Activated T-cell treated with anti-CD3 and anti-CD28 coated beads, Interleukin-2, amount 50 U/mL, for 72 hours (primary cell): ENCODE measurements around the gene SHPK. TPM values are rescaled to one million over a fixed set of nuclear protein-coding genes. Genes with fewer than 3 reads are reported as not detected.
A peak's percentile ranks its signal among the peaks of the same experiment; 100 is the strongest.
"Not testable (repeated sequence)": the region's sequence is repeated elsewhere in the genome, so short reads cannot be mapped to it uniquely, and the experiment has no call there.

Experiments
- ATAC-seq, 2 donors: fragments of 150-1000 bp; cut with Tn5 transposase; replicated peaks in 1 of 2; 2 replicates each; pipeline ENCODE4 v1.10.0; 2021; ENCODE audit warnings: moderate library complexity in 2 of 2, mild to moderate bottlenecking in 1 of 2
- DNase-seq, 2 donors: peaks; one replicate each; pipeline ENCODE4 v3.0.0; 2021 to 2022; ENCODE audit warnings: mixed read lengths in 1 of 2
- H3K27ac Mint-ChIP-seq: one replicate; pipeline ENCODE4 v1.8.0; 2022; ENCODE audit warnings: mild to moderate bottlenecking, moderate library complexity, mixed read lengths
- H3K27me3 Mint-ChIP-seq: one replicate; pipeline ENCODE4 v1.8.0; 2022; ENCODE audit warnings: low read depth, mixed read lengths
- H3K36me3 Mint-ChIP-seq, 2 donors: one replicate each; pipeline ENCODE4 v1.8.0; 2022; ENCODE audit warnings: mixed read lengths in 2 of 2, mild to moderate bottlenecking in 1 of 2; ENCODE audit not compliant: insufficient read depth in 2 of 2
- H3K4me1 Mint-ChIP-seq: one replicate; pipeline ENCODE4 v1.8.0; 2022; ENCODE audit warnings: low read depth, mixed read lengths
- H3K4me3 Mint-ChIP-seq, 2 donors: one replicate each; pipeline ENCODE4 v1.8.0; 2022; ENCODE audit warnings: mild to moderate bottlenecking in 2 of 2, mixed read lengths in 2 of 2, moderate library complexity in 2 of 2
- H3K9me3 Mint-ChIP-seq, 2 donors: one replicate each; pipeline ENCODE4 v1.8.0; 2022; ENCODE audit warnings: mixed read lengths in 2 of 2
- total RNA-seq, 2 donors: library from RNA; stranded (reverse); gene quantifications; one replicate each; pipeline ENCODE4 v1.2.3, GENCODE V29; 2022

SHPK gene
- total RNA-seq, 2 donors from 2014 or later: 9.2 to 9.4 TPM

GRCh38 chr17:3582915-3583314, 53.1 kb downstream of the SHPK start:
- H3K9me3 Mint-ChIP-seq: no peaks in the 10 kb centered on the region
- H3K4me1 Mint-ChIP-seq: no peaks in the 10 kb centered on the region
- H3K4me3 Mint-ChIP-seq: no peak overlapping the region
- H3K36me3 Mint-ChIP-seq: peaks cover 0 to 1% of the 10 kb centered on the region in 2 donors
- ATAC-seq: no peak
- no peaks in the 10 kb centered on the region for H3K27me3 Mint-ChIP-seq
- DNase-seq: no peak
- no peak overlapping the region for H3K27ac Mint-ChIP-seq

- H3K4me3 Mint-ChIP-seq, DNase-seq, H3K27ac Mint-ChIP-seq, H3K27me3 Mint-ChIP-seq, H3K4me1 Mint-ChIP-seq, H3K9me3 Mint-ChIP-seq, H3K36me3 Mint-ChIP-seq, ATAC-seq: not testable (repeated sequence)
Measured at GRCh38 chr17:3578667-3579066, 57.4 kb downstream of the SHPK start.

- H3K27ac Mint-ChIP-seq: no peak overlapping the region
- H3K9me3 Mint-ChIP-seq: no peaks in the 10 kb centered on the region
- ATAC-seq (no peak), DNase-seq (no peak)
- peaks cover 0 to 1% of the 10 kb centered on the region in 2 donors for H3K36me3 Mint-ChIP-seq
- no peaks in the 10 kb centered on the region for H3K4me1 Mint-ChIP-seq
- H3K4me3 Mint-ChIP-seq: no peak overlapping the region
- H3K27me3 Mint-ChIP-seq: no peaks in the 10 kb centered on the region
Measured at GRCh38 chr17:3576970-3577369, 59.1 kb downstream of the SHPK start.

GRCh38 chr17:3575511-3575910, 60.5 kb downstream of the SHPK start:
- Mint-ChIP-seq H3K27ac (no peak overlapping the region), H3K4me1 (no peaks in the 10 kb centered on the region), H3K4me3 (no peak overlapping the region), H3K9me3 (no peaks in the 10 kb centered on the region), H3K36me3 (peaks cover 0 to 1% of the 10 kb centered on the region in 2 donors), H3K27me3 (no peaks in the 10 kb centered on the region)
- no peak for DNase-seq
- ATAC-seq: no peak

- Mint-ChIP-seq H3K27ac (no peak overlapping the region), H3K4me3 (no peak overlapping the region), H3K9me3 (no peaks in the 10 kb centered on the region), H3K36me3 (peaks cover 0 to 1% of the 10 kb centered on the region in 2 donors), H3K27me3 (no peaks in the 10 kb centered on the region), H3K4me1 (no peaks in the 10 kb centered on the region)
- DNase-seq (no peak), ATAC-seq (no peak)
Measured at GRCh38 chr17:3574231-3574630, 61.8 kb downstream of the SHPK start.

GRCh38 chr17:3573246-3574100, 62.6 kb downstream of the SHPK start:
- no peak overlapping the region for H3K27ac Mint-ChIP-seq
- H3K4me3 Mint-ChIP-seq: no peak overlapping the region
- no peaks in the 10 kb centered on the region for H3K9me3 Mint-ChIP-seq
- ATAC-seq (no peak), DNase-seq (no peak)
- H3K27me3 Mint-ChIP-seq: no peaks in the 10 kb centered on the region
- no peaks in the 10 kb centered on the region for H3K36me3 Mint-ChIP-seq
- H3K4me1 Mint-ChIP-seq: no peaks in the 10 kb centered on the region

GRCh38 chr17:3572231-3572630, 63.8 kb downstream of the SHPK start:
- Mint-ChIP-seq H3K36me3 (no peaks in the 10 kb centered on the region), H3K4me3 (no peak overlapping the region), H3K27ac (no peak overlapping the region), H3K4me1 (no peaks in the 10 kb centered on the region), H3K9me3 (no peaks in the 10 kb centered on the region), H3K27me3 (no peaks in the 10 kb centered on the region)
- no peak for ATAC-seq
- DNase-seq: no peak

- no peak for ATAC-seq
- H3K9me3 Mint-ChIP-seq: no peaks in the 10 kb centered on the region
- no peaks in the 10 kb centered on the region for H3K4me1 Mint-ChIP-seq
- H3K4me3 Mint-ChIP-seq: no peak overlapping the region
- H3K27me3 Mint-ChIP-seq: no peaks in the 10 kb centered on the region
- no peak for DNase-seq
- no peak overlapping the region for H3K27ac Mint-ChIP-seq
- H3K36me3 Mint-ChIP-seq: no peaks in the 10 kb centered on the region
Measured at GRCh38 chr17:3571043-3571900, 64.8 kb downstream of the SHPK start.

- Mint-ChIP-seq H3K27me3 (no peaks in the 10 kb centered on the region), H3K27ac (no peak overlapping the region), H3K9me3 (no peaks in the 10 kb centered on the region), H3K36me3 (no peaks in the 10 kb centered on the region), H3K4me3 (no peak overlapping the region), H3K4me1 (no peaks in the 10 kb centered on the region)
- DNase-seq (no peak), ATAC-seq (no peak)
Measured at GRCh38 chr17:3569534-3570137, 66.4 kb downstream of the SHPK start.

GRCh38 chr17:3566551-3566950, 69.5 kb downstream of the SHPK start:
- Mint-ChIP-seq H3K9me3 (no peaks in the 10 kb centered on the region), H3K4me3 (no peak overlapping the region)

GRCh38 chr17:3565143-3565542, 70.9 kb downstream of the SHPK start:
- H3K4me3 Mint-ChIP-seq: no peak overlapping the region
- ATAC-seq (no peak), DNase-seq (no peak)
- H3K9me3 Mint-ChIP-seq: no peaks in the 10 kb centered on the region
- H3K4me1 Mint-ChIP-seq: peaks cover 10% of the 10 kb centered on the region
- no peak overlapping the region for H3K27ac Mint-ChIP-seq
- no peaks in the 10 kb centered on the region for H3K36me3 Mint-ChIP-seq
- no peaks in the 10 kb centered on the region for H3K27me3 Mint-ChIP-seq

More at GRCh38 chr17:3566551-3566950, 69.5 kb downstream of the SHPK start:
- peaks cover 10% of the 10 kb centered on the region for H3K4me1 Mint-ChIP-seq
- H3K27ac Mint-ChIP-seq: no peak overlapping the region
- no peak for DNase-seq
- no peaks in the 10 kb centered on the region for H3K36me3 Mint-ChIP-seq
- H3K27me3 Mint-ChIP-seq: no peaks in the 10 kb centered on the region
- no peak for ATAC-seq

GRCh38 chr17:3564241-3564640, 71.8 kb downstream of the SHPK start:
- not testable (repeated sequence) for H3K36me3 Mint-ChIP-seq, H3K27ac Mint-ChIP-seq, H3K27me3 Mint-ChIP-seq, H3K4me3 Mint-ChIP-seq, H3K9me3 Mint-ChIP-seq, DNase-seq, ATAC-seq
- H3K4me1 Mint-ChIP-seq: peaks cover 10% of the 10 kb centered on the region

GRCh38 chr17:3559270-3559645, 76.8 kb downstream of the SHPK start:
- H3K4me1 Mint-ChIP-seq: peaks cover 33% of the 10 kb centered on the region
- H3K4me3 Mint-ChIP-seq: peak overlapping the region; percentile 34 to 44
- no peaks in the 10 kb centered on the region for H3K27me3 Mint-ChIP-seq
- no peaks in the 10 kb centered on the region for H3K9me3 Mint-ChIP-seq
- H3K36me3 Mint-ChIP-seq: no peaks in the 10 kb centered on the region
- ATAC-seq (no peak), DNase-seq (no peak)
- no peak overlapping the region for H3K27ac Mint-ChIP-seq
